ENCODE results near the gene CES5A. TPM values are rescaled to one million over a fixed set of nuclear protein-coding genes. Genes with fewer than 3 reads are reported as not detected.
"Not testable (repeated sequence)": the region's sequence is repeated elsewhere in the genome, so short reads cannot be mapped to it uniquely, and the experiment has no call there.

Gene CES5A
- total and polyA plus RNA-seq, 9 donors, result not detected

- Histone ChIP-seq H3K27me3 (no peaks in the 10 kb centered on the region), H3K4me3 (no peak within 1 kb of the TSS), H3K36me3 (no peaks in the 10 kb centered on the region), H3K27ac (peak within 1 kb of the TSS in 1 of 2 donors; percentile 42), H3K9me3 (no peaks in the 10 kb centered on the region), H3K4me1 (ENCODE audit: insufficient read depth) (peaks cover 2% of the 10 kb centered on the region)
- DNase-seq, result peak in 3 of 5 donors; percentile 47 to 69 (median 57)
- TF ChIP-seq EP300 (IDR thresholded peaks at IDR 0.05) (no peak), CTCF (IDR thresholded peaks at IDR 0.05) (no peak)
- 49 to 69% (median 66%) methylated on average over 30 of the region's 30 CpGs for WGBS, 3 donors
- intact Hi-C loops (cut with DNase I), result no loop called here
Measured at GRCh38 chr16:55832773-55833691, 42.1 kb downstream of the CES5A start, which contains the start of gene CES1. TSS of gene CES1 (minus strand) at chr16:55833096. CDS start at chr16:55833055, 41 bp downstream.

GRCh38 chr16:55832425-55832772 lies 42.8 kb downstream of the CES5A start:
- Histone ChIP-seq H3K27ac (peak overlapping the region in 1 of 2 donors; percentile 42), H3K4me1 (ENCODE audit: insufficient read depth) (peaks cover 2% of the 10 kb centered on the region), H3K36me3 (no peaks in the 10 kb centered on the region), H3K4me3 (no peak overlapping the region), H3K27me3 (no peaks in the 10 kb centered on the region), H3K9me3 (no peaks in the 10 kb centered on the region)
- no peak for TF ChIP-seq EP300 (IDR thresholded peaks at IDR 0.05)
- TF ChIP-seq POLR2A (IDR thresholded peaks at IDR 0.05), result no peak
- no peak for TF ChIP-seq CTCF (IDR thresholded peaks at IDR 0.05)
- 75 to 91% (median 82%) methylated on average over 14 to 17 of the region's 17 CpGs for WGBS, 3 donors
- intact Hi-C loops (cut with DNase I), result no loop called here
- DNase-seq, result no peak

- no peaks in the 10 kb centered on the region for H3K9me3 ChIP-seq
- no peaks in the 10 kb centered on the region for H3K27me3 ChIP-seq
- TF ChIP-seq EP300 (IDR thresholded peaks at IDR 0.05), result no peak
- TF ChIP-seq CTCF (IDR thresholded peaks at IDR 0.05), result no peak
- TF ChIP-seq POLR2A (IDR thresholded peaks at IDR 0.05), result no peak
- DNase-seq, result no peak
- no peaks in the 10 kb centered on the region for H3K4me1 ChIP-seq (ENCODE audit: insufficient read depth)
- 76 to 88% (median 76%) methylated on average over 6 of the region's 6 CpGs for WGBS, 3 donors
- H3K4me3 ChIP-seq, result no peak overlapping the region
- intact Hi-C loops (cut with DNase I), result loop anchor here in 1 of 4 donors (2.0 kb wide), 1 partner anchor 70 kb away; no protein-coding TSS in a partner anchor
- no peaks in the 10 kb centered on the region for H3K36me3 ChIP-seq
- H3K27ac ChIP-seq, result no peak overlapping the region
Measured at GRCh38 chr16:55830658-55831294, 44.4 kb downstream of the CES5A start.

GRCh38 chr16:55829232-55829631 lies 45.9 kb downstream of the CES5A start:
- not testable (repeated sequence) for DNase-seq; H3K9me3 ChIP-seq; H3K4me1 ChIP-seq (ENCODE audit: insufficient read depth); H3K27ac ChIP-seq; H3K27me3 ChIP-seq; H3K36me3 ChIP-seq; H3K4me3 ChIP-seq
- WGBS, 3 donors, result 79 to 88% (median 86%) methylated on average over 3 of the region's 3 CpGs
- intact Hi-C loops (cut with DNase I), result loop anchor here in 1 of 4 donors (10.0 kb wide), 1 partner anchor 64 kb away; no protein-coding TSS in a partner anchor
